Retinal pigment epithelial cell (primary cell): Measurements from ENCODE around the gene WIF1.

ENCODE experiments used
- DNase-seq: peaks from one replicate; pipeline ENCODE4 v3.0.0-alpha.2; 2010; ENCODE audit warnings: low read depth
- H3K4me3 ChIP-seq: 2 replicates; pipeline ENCODE4 v1.5.1; 2011; ENCODE audit warnings: mild to moderate bottlenecking, low read length, control low read depth, moderate library complexity
- TF ChIP-seq, protein P1 (sequence below): conservative IDR thresholded peaks from 2 replicates; pipeline ENCODE4 v1.5.1; 2011; ENCODE audit warnings: low read depth, low read length, control low read depth, inconsistent platforms

Gene WIF1

DNA sequence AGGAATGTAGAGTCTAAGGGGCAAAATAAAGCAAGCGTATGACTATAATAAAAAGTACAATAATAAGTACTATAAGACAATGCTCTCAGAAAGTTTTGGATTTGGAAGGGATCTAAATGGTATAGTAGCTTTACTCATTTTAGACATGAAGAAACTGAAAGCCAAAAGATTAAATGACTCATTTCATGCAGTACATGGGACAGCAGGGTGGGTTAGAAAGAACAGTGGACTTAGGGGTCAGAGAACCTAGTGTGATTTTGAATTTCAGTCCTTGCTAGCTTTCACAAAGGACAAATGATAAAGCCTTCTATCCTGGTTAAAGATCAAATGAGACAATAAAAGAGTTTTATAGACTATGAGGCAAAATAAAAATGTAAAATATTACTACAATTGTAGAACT, 41.5 kb upstream of the WIF1 start:
- DNase-seq = no peak
- TF ChIP-seq, protein P1, sequence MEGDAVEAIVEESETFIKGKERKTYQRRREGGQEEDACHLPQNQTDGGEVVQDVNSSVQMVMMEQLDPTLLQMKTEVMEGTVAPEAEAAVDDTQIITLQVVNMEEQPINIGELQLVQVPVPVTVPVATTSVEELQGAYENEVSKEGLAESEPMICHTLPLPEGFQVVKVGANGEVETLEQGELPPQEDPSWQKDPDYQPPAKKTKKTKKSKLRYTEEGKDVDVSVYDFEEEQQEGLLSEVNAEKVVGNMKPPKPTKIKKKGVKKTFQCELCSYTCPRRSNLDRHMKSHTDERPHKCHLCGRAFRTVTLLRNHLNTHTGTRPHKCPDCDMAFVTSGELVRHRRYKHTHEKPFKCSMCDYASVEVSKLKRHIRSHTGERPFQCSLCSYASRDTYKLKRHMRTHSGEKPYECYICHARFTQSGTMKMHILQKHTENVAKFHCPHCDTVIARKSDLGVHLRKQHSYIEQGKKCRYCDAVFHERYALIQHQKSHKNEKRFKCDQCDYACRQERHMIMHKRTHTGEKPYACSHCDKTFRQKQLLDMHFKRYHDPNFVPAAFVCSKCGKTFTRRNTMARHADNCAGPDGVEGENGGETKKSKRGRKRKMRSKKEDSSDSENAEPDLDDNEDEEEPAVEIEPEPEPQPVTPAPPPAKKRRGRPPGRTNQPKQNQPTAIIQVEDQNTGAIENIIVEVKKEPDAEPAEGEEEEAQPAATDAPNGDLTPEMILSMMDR = no peak
- H3K4me3 ChIP-seq = no peak overlapping the region

DNA sequence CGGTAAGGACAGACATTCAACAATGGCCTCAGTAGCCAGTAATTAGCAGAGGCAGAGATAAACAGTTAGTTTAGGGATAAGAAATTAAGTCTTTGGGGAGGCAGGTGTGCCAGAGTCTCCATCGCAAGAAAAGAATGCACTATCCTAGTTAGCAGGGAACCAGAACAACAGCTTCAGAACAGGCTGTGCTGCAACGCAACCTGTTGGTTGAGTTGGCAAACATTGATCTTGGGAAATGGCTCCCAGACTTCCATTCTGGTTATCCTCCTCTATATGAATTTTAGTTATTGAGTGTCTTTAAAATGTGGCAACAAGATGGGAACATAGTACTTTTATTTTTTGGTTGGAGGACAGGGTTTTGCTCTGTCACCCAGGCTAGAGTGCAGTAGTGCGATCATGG, 36.0 kb upstream of the WIF1 start:
- no peak for DNase-seq
- TF ChIP-seq, protein P1 = no peak
- H3K4me3 ChIP-seq = no peak overlapping the region

GRCh38 chr12:65156366-65156841, 35.3 kb upstream of the WIF1 start:
- TF ChIP-seq, protein P1 = no peak
- H3K4me3 ChIP-seq = no peak overlapping the region
- no peak for DNase-seq

DNA sequence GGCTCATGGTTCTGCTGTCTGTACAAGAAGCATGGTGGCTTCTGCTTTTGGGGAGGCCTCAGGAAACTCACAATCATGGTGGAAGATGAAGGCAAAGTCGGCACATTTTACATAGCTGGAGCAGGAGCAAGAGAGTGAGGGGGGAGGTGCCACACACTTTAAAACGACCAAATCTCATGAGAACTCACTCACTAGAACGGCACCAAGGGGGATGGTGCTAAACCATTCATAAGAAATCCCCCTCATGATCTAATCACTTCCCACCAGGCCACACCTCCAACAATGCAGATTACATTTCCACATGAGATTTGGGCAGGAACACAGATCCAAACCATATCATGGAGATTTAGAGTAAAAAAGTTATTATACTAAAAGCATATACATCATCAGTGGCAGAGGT, 34.7 kb upstream of the WIF1 start:
- H3K4me3 ChIP-seq = no peak overlapping the region
- TF ChIP-seq, protein P1 = no peak
- DNase-seq = no peak

DNA sequence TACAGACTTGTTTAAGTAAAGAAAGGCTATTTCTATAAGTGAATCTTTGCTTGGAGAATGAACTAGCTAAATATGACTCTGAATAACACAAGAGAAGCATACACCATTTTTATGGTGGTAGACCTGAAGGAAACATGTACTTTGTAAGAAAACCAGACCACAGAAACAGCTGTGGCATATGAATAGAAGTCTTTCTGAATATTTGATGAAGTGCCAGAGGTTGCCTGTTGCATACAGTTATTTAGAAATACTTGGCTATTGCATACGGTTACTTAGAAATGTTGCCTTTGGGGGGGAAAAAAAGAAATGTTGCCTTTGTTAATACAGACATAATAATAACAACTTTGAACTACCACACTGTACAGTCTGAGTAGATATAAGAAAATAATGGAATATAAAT, 31.5 kb upstream of the WIF1 start:
- DNase-seq = no peak
- H3K4me3 ChIP-seq = no peak overlapping the region
- TF ChIP-seq, protein P1 = no peak

- TF ChIP-seq, protein P1 = no peak
- DNase-seq = no peak
Measured at GRCh38 chr12:65152012-65152411, 30.9 kb upstream of the WIF1 start.

GRCh38 chr12:65147312-65147905, 26.3 kb upstream of the WIF1 start:
- no peak for DNase-seq
- no peak overlapping the region for H3K4me3 ChIP-seq
- TF ChIP-seq, protein P1 = no peak

More at GRCh38 chr12:65152012-65152411, 30.9 kb upstream of the WIF1 start:
- H3K4me3 ChIP-seq = no peak overlapping the region
